Lung (tissue), 12 donors: Measurements from ENCODE around the gene FXYD2. TPM values are rescaled to one million over a fixed set of nuclear protein-coding genes. Genes with fewer than 3 reads are reported as not detected.

Source experiments
- ATAC-seq: fragments of 200-7000 bp; cut with Tn5 transposase; one replicate; pipeline ENCODE4 v1.9.1; 2020; ENCODE audit warnings: moderate number of reproducible peaks; ENCODE audit not compliant: insufficient read depth, low FRiP score
- DNase-seq, 3 donors: peaks; one replicate each; pipeline ENCODE4 v3.0.0-alpha.2; 2013 to 2017
- H3K27ac ChIP-seq, 2 donors: one replicate each; pipeline ENCODE4 v1.5.1; 2013; ENCODE audit warnings: mild to moderate bottlenecking in 2 of 2, moderate library complexity in 2 of 2, control low read depth in 1 of 2, inconsistent platforms in 1 of 2, low read depth in 1 of 2, low read length in 1 of 2
- H3K27me3 ChIP-seq, 3 donors: one replicate each; pipeline ENCODE4 v1.5.1; 2013; ENCODE audit warnings: low read length in 2 of 3; ENCODE audit not compliant: control insufficient read depth in 3 of 3, insufficient read depth in 3 of 3
- H3K36me3 ChIP-seq, 4 donors: one replicate each; pipeline ENCODE4 v1.5.1; 2013; ENCODE audit warnings: low read length in 4 of 4, mild to moderate bottlenecking in 1 of 4, moderate library complexity in 1 of 4; ENCODE audit not compliant: control insufficient read depth in 4 of 4, insufficient read depth in 4 of 4
- H3K4me1 ChIP-seq, 5 donors: one replicate each; pipeline ENCODE4 v1.5.1; 2013; ENCODE audit warnings: low read length in 5 of 5, mild to moderate bottlenecking in 2 of 5, moderate library complexity in 1 of 5; ENCODE audit not compliant: control insufficient read depth in 5 of 5, insufficient read depth in 5 of 5
- H3K4me3 ChIP-seq: one replicate; pipeline ENCODE4 v1.5.1; 2013; ENCODE audit warnings: mild to moderate bottlenecking, control low read depth, moderate library complexity
- H3K9ac ChIP-seq, 2 donors: one replicate each; pipeline ENCODE4 v1.5.1; 2013; ENCODE audit warnings: low read length in 2 of 2, control low read depth in 1 of 2; ENCODE audit not compliant: insufficient read depth in 1 of 2
- H3K9me3 ChIP-seq, 4 donors: one replicate each; pipeline ENCODE4 v1.5.1; 2013; ENCODE audit warnings: low read length in 3 of 4, mild to moderate bottlenecking in 1 of 4, moderate library complexity in 1 of 4; ENCODE audit not compliant: control insufficient read depth in 4 of 4, insufficient read depth in 3 of 4
- WGBS, 2 donors: extraction: QIAGEN DNeasy Blood & Tissue Kit; methylation state at CpG; one replicate each; pipeline ENCODE4 v1.1.7; 2013; 5-methylcytosine and 5-hydroxymethylcytosine counted together
- polyA plus RNA-seq, 2 donors: library from polyadenylated mRNA; stranded (reverse); fragments of 200-250 nt; gene quantifications; one replicate each; pipeline ENCODE4 v1.2.1, GENCODE V29; 2013
- total RNA-seq, 2 donors: library from RNA; depleted of rRNA in 1 of 2; stranded (reverse); fragments of >200 nt in 1 of 2; gene quantifications; one replicate each; pipeline ENCODE4 v1.2.1, GENCODE V29; 2014 to 2021
- TF ChIP-seq, protein P1 (sequence below): IDR thresholded peaks from 2 replicates; pipeline ENCODE4 v1.5.1; 2012; ENCODE audit warnings: mild to moderate bottlenecking; ENCODE audit errors: control extremely low read depth, extremely low read depth
- donor health status: control.
- donor health status: control.
- donor health status: Bipolar disorder and iron deficiency.
- donor health status: healthy.
- donor health status: DM: yes; HTN: yes; CAD: no.

Gene FXYD2
- total and polyA plus RNA-seq, 4 donors, result 1.6 to 6.9 (median 3.7) TPM

DNA sequence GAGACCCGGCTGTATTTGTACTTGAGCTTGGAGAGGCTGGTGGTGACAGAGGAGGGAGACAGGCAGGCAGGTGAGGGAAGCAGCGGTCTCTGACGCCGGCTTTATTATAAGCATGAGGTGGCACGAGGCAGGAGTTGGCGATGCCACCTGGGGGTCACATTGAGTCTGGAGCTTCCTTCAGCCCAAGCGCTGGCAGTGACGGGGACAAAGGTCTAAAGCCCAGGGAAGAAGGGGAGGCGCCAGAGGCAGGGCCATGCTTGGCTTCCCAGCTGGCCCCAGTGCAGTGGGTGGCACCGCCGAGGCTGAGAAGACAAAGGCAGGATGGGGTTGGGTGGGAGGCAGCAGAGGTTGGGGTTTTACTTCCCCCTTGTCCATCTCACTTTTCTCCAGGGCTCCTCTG lies 4.5 kb downstream of the FXYD2 start:
- Histone ChIP-seq H3K27me3 (no peaks in the 10 kb centered on the region), H3K4me1 (peaks cover 0 to 58% (median 31%) of the 10 kb centered on the region in 5 donors), H3K9ac (no peak overlapping the region), H3K9me3 (no peaks in the 10 kb centered on the region), H3K36me3 (no peaks in the 10 kb centered on the region), H3K27ac (peak overlapping the region in 1 of 2 donors; percentile 9), H3K4me3 (no peak overlapping the region)
- WGBS, 2 donors, result 76 to 87% methylated on average over 11 of the region's 11 CpGs
- TF ChIP-seq, protein P1, sequence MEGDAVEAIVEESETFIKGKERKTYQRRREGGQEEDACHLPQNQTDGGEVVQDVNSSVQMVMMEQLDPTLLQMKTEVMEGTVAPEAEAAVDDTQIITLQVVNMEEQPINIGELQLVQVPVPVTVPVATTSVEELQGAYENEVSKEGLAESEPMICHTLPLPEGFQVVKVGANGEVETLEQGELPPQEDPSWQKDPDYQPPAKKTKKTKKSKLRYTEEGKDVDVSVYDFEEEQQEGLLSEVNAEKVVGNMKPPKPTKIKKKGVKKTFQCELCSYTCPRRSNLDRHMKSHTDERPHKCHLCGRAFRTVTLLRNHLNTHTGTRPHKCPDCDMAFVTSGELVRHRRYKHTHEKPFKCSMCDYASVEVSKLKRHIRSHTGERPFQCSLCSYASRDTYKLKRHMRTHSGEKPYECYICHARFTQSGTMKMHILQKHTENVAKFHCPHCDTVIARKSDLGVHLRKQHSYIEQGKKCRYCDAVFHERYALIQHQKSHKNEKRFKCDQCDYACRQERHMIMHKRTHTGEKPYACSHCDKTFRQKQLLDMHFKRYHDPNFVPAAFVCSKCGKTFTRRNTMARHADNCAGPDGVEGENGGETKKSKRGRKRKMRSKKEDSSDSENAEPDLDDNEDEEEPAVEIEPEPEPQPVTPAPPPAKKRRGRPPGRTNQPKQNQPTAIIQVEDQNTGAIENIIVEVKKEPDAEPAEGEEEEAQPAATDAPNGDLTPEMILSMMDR, result no peak
- no peak for ATAC-seq
- DNase-seq, result no peak

DNA sequence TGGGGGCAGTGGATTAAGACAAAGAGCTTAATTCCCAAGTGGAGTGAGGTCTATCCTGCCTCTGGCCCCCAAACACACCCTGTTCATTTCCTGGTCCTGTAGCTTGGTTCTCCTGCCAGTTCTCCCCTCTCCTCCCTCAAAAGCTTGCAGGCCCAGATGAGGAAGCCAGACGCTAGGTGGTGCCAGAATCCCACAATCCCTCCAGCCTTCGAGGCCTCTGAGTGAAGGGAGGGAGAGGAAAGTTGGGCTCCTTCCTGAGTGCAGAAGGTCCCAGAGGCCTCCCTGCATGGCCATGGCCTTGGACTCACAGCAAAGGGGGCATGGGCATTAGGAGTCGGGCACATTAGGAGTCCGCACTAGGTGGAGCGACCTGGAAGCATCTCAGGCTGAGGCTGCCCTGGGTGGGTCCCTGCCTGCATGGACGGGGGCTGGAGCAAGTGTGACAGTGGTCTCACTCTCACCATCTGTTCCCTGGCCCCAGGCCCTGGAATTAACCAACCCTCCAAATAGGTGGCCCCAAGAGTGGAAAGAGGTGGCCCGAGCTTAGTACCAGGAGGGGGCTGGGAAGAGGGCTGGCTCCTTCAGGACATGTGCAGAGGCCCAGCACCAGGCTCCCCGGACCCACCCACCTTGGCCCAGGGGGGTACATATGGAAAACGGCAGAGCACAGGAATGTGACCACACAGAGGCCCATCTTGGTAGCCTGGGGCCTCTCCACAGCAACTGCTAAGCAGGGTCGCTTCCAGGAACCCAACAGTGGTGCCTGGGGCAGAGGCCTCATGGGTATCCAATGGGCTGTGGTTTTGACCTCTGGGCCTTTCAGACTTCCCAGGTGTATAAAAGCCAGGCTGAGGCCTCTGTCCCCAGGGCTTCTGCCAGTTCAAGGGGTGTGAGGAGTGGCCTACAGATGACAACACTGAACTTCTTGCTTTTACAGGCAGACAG lies 5.2 kb downstream of the FXYD2 start:
- Histone ChIP-seq H3K9me3 (no peaks in the 10 kb centered on the region), H3K4me3 (no peak overlapping the region), H3K4me1 (peaks cover 0 to 58% (median 32%) of the 10 kb centered on the region in 5 donors), H3K9ac (no peak overlapping the region), H3K27me3 (no peaks in the 10 kb centered on the region), H3K27ac (peak overlapping the region in 1 of 2 donors; percentile 9), H3K36me3 (no peaks in the 10 kb centered on the region)
- 72 to 73% methylated on average over 10 of the region's 10 CpGs for WGBS, 2 donors
- ATAC-seq (no peak), DNase-seq (peak; percentile 88 to 93 (median 93))
- TF ChIP-seq, protein P1, result peak; percentile 16

GRCh38 chr11:117818041-117818873 lies 6.3 kb downstream of the FXYD2 start:
- H3K9me3 ChIP-seq, result no peaks in the 10 kb centered on the region
- H3K27ac ChIP-seq, result no peak overlapping the region
- H3K36me3 ChIP-seq, result no peaks in the 10 kb centered on the region
- H3K27me3 ChIP-seq, result no peaks in the 10 kb centered on the region
- TF ChIP-seq, protein P1, result no peak
- WGBS, 2 donors, result 57 to 61% methylated on average over 9 of the region's 9 CpGs
- DNase-seq, result no peak
- peaks cover 0 to 48% (median 21%) of the 10 kb centered on the region in 5 donors for H3K4me1 ChIP-seq
- ATAC-seq, result no peak
- H3K9ac ChIP-seq, result no peak overlapping the region
- no peak overlapping the region for H3K4me3 ChIP-seq
